GM23338 (cell line): ENCODE measurements around the gene RFX8. TPM values are rescaled to one million over a fixed set of nuclear protein-coding genes. Genes with fewer than 3 reads are reported as not detected.

Source experiments
- ATAC-seq: fragments of 200-7000 bp; cut with Tn5 transposase; 3 replicates; pipeline ENCODE4 v1.9.1; 2020
- DNase-seq: peaks from one replicate; pipeline ENCODE4 v3.0.0-alpha.2; 2015; ENCODE audit warnings: low spot score
- H2AFZ ChIP-seq: fragments of 200-600 bp; sonication (generic); 2 replicates; pipeline ENCODE4 v1.8.0; 2016; ENCODE audit warnings: antibody characterized with exemption, mild to moderate bottlenecking, moderate library complexity
- H3F3A ChIP-seq: fragments of 200-600 bp; sonication (generic); replicated peaks from 2 replicates; pipeline ENCODE4 v1.8.0; 2017; ENCODE audit warnings: antibody characterized with exemption, mixed run types, low read depth
- H3K27ac ChIP-seq: fragments of 200-600 bp; sonication (generic); 2 replicates; pipeline ENCODE4 v1.6.1; 2016; ENCODE audit warnings: low read depth
- H3K27me3 ChIP-seq: fragments of 200-600 bp; sonication (generic); 2 replicates; pipeline ENCODE4 v1.8.0; 2016; ENCODE audit warnings: mild to moderate bottlenecking, mixed run types, moderate library complexity; ENCODE audit not compliant: insufficient read depth
- H3K36me3 ChIP-seq: fragments of 200-600 bp; sonication (generic); 2 replicates; pipeline ENCODE4 v1.8.0; 2016; ENCODE audit warnings: mild to moderate bottlenecking; ENCODE audit not compliant: insufficient read depth
- H3K4me1 ChIP-seq: fragments of 200-600 bp; sonication (generic); 2 replicates; pipeline ENCODE4 v1.8.0; 2016; ENCODE audit warnings: mild to moderate bottlenecking, moderate library complexity; ENCODE audit not compliant: insufficient read depth
- H3K4me2 ChIP-seq: fragments of 200-600 bp; sonication (generic); 2 replicates; pipeline ENCODE4 v1.7.1; 2017; ENCODE audit warnings: mixed run types
- H3K4me3 ChIP-seq: fragments of 200-600 bp; sonication (generic); 2 replicates; pipeline ENCODE4 v1.6.1; 2016; ENCODE audit warnings: mixed run types
- H3K79me2 ChIP-seq: fragments of 200-600 bp; sonication (generic); replicated peaks from 2 replicates; pipeline ENCODE4 v1.8.0; 2017; ENCODE audit warnings: mild to moderate bottlenecking; ENCODE audit not compliant: insufficient read depth
- H3K9me2 ChIP-seq: fragments of 200-600 bp; sonication (generic); 2 replicates; pipeline ENCODE4 v1.8.0; 2017; ENCODE audit not compliant: insufficient read depth
- H4K20me1 ChIP-seq: fragments of 200-600 bp; sonication (generic); replicated peaks from 2 replicates; pipeline ENCODE4 v1.8.0; 2017; ENCODE audit warnings: mild to moderate bottlenecking; ENCODE audit not compliant: insufficient read depth
- H3K27ac Mint-ChIP-seq: 2 replicates; pipeline ENCODE4 v1.8.0; 2020; ENCODE audit warnings: inconsistent platforms, mild to moderate bottlenecking, moderate library complexity, mixed read lengths
- H3K27me3 Mint-ChIP-seq: 3 replicates; pipeline ENCODE4 v1.8.0; 2022; ENCODE audit warnings: low read depth, mild to moderate bottlenecking, moderate library complexity, mixed read lengths, inconsistent platforms; ENCODE audit not compliant: insufficient read depth, poor library complexity
- H3K36me3 Mint-ChIP-seq: 3 replicates; pipeline ENCODE4 v1.8.0; 2021; ENCODE audit warnings: low read depth, mild to moderate bottlenecking, inconsistent platforms, moderate library complexity, mixed read lengths
- H3K4me1 Mint-ChIP-seq: 3 replicates; pipeline ENCODE4 v1.8.0; 2020; ENCODE audit warnings: mild to moderate bottlenecking, inconsistent platforms, mixed read lengths
- H3K4me3 Mint-ChIP-seq: 3 replicates; pipeline ENCODE4 v1.8.0; 2021; ENCODE audit warnings: moderate library complexity, mild to moderate bottlenecking, inconsistent platforms, mixed read lengths
- H3K9me3 Mint-ChIP-seq: 3 replicates; pipeline ENCODE4 v1.8.0; 2020; ENCODE audit warnings: moderate library complexity, mild to moderate bottlenecking, inconsistent platforms, mixed read lengths
- CTCF ChIP-seq, 2 experiments: fragments of 200-600 bp in 1 of 2; sonication (generic) in 1 of 2; conservative IDR thresholded peaks; 2 replicates each; pipeline versions ENCODE4 v1.5.1 to v1.6.1; 2016 to 2017; ENCODE audit warnings: antibody characterized with exemption in 2 of 2, low read depth in 2 of 2, mild to moderate bottlenecking in 2 of 2, moderate library complexity in 1 of 2
- ETS1 ChIP-seq: IDR thresholded peaks from 2 replicates; pipeline ENCODE4 v1.6.1; 2016; ENCODE audit warnings: antibody characterized with exemption
- EZH2 ChIP-seq: fragments of 200-600 bp; sonication (generic); IDR thresholded peaks from one replicate; pipeline ENCODE4 v1.8.0; 2017; ENCODE audit warnings: antibody characterized with exemption, mild to moderate bottlenecking, low read depth; ENCODE audit not compliant: unreplicated experiment
- EZH2phosphoT487 ChIP-seq: fragments of 200-600 bp; sonication (generic); IDR thresholded peaks from one replicate; pipeline ENCODE4 v1.8.1; 2018; ENCODE audit warnings: antibody characterized with exemption; ENCODE audit not compliant: unreplicated experiment
- JUNB ChIP-seq: IDR thresholded peaks from one replicate; pipeline ENCODE4 v1.6.1; 2016; ENCODE audit warnings: antibody characterized with exemption; ENCODE audit not compliant: unreplicated experiment
- NANOG ChIP-seq: IDR thresholded peaks from 2 replicates; pipeline ENCODE4 v1.6.1; 2016; ENCODE audit warnings: antibody characterized with exemption, borderline replicate concordance
- POLR2AphosphoS5 ChIP-seq: IDR thresholded peaks from 2 replicates; pipeline ENCODE4 v1.6.1; 2016; ENCODE audit warnings: antibody characterized with exemption, low read depth
- REST ChIP-seq: IDR thresholded peaks from one replicate; pipeline ENCODE4 v1.6.1; 2018; ENCODE audit warnings: antibody characterized with exemption; ENCODE audit not compliant: unreplicated experiment
- STAT1 ChIP-seq: IDR thresholded peaks from one replicate; pipeline ENCODE4 v1.6.1; 2016; ENCODE audit warnings: antibody characterized with exemption; ENCODE audit not compliant: unreplicated experiment
- ZNF114 ChIP-seq: fragments of 250-450 bp; sonication (Bioruptor Pico); IDR thresholded peaks from 2 replicates; pipeline ENCODE4 v1.5.0; 2020; ENCODE audit warnings: mild to moderate bottlenecking, moderate library complexity
- ZNF331 ChIP-seq: fragments of 250-450 bp; sonication (Bioruptor Pico); IDR thresholded peaks from 2 replicates; pipeline ENCODE4 v1.5.0; 2020; ENCODE audit warnings: low read depth, mild to moderate bottlenecking, moderate library complexity
- ZNF462 ChIP-seq: fragments of 250-450 bp; sonication (Bioruptor Pico); IDR thresholded peaks from 2 replicates; pipeline ENCODE4 v1.5.0; 2020; ENCODE audit warnings: mild to moderate bottlenecking, moderate library complexity
- polyA plus RNA-seq: library from polyadenylated mRNA; unstranded; fragments of >200 nt; fragmentation: Nextera tagmentation; extraction: Ambion mirVana; gene quantifications from 2 replicates; pipeline ENCODE4 v1.2.1, GENCODE V29; 2016
- total RNA-seq: library from RNA; depleted of rRNA; stranded (reverse); fragments of >200 nt; shearing (Covaris generic); gene quantifications from 2 replicates; pipeline ENCODE4 v1.2.3, GENCODE V29; 2014

Gene RFX8
- total and polyA plus RNA-seq, 2 experiments from 2014 or later = 0.65 to 1.5 TPM

- ATAC-seq = no peak
These were observed 23.9 kb downstream of the RFX8 start for GRCh38 chr2:101450965-101451364.

More at GRCh38 chr2:101450965-101451364, 23.9 kb downstream of the RFX8 start:
- peaks cover 2% of the 10 kb centered on the region; the same call in 1 of the 2 replicates for H3K9me2 ChIP-seq
- H3K4me1 ChIP-seq = no peaks in the 10 kb centered on the region
- no peaks in the 10 kb centered on the region for H4K20me1 ChIP-seq
- H3K79me2 ChIP-seq = no peaks in the 10 kb centered on the region
- no peak for DNase-seq
- H3K27ac Mint-ChIP-seq = no peak overlapping the region
- no peaks in the 10 kb centered on the region for H3K27me3 ChIP-seq
- H3K36me3 ChIP-seq = no peaks in the 10 kb centered on the region
- no peaks in the 10 kb centered on the region for H3F3A ChIP-seq
- no peak overlapping the region for H2AFZ ChIP-seq
- peaks cover 2% of the 10 kb centered on the region; the same call in 1 of the 3 replicates for H3K4me1 Mint-ChIP-seq
- H3K27ac ChIP-seq = no peak overlapping the region
- H3K4me3 ChIP-seq = no peak overlapping the region
- H3K36me3 Mint-ChIP-seq = no peaks in the 10 kb centered on the region
- H3K4me3 Mint-ChIP-seq = no peak overlapping the region
- TF ChIP-seq ZNF462 (CRISPR knock-in tag) = no peak
- TF ChIP-seq POLR2AphosphoS5 = no peak
- no peak for TF ChIP-seq ZNF331 (CRISPR knock-in tag)
- TF ChIP-seq REST = no peak
- TF ChIP-seq EZH2phosphoT487 = no peak
- no peak for TF ChIP-seq STAT1
- no peak for TF ChIP-seq JUNB
- no peak for TF ChIP-seq EZH2
- no peak for TF ChIP-seq ETS1
- no peak for TF ChIP-seq ZNF114 (CRISPR knock-in tag)
- TF ChIP-seq CTCF (conservative IDR thresholded peaks at IDR 0.05; ENCODE audit: low read depth in 2 of 2) = no peak
- TF ChIP-seq NANOG = no peak
- H3K27me3 Mint-ChIP-seq = no peaks in the 10 kb centered on the region
- peaks cover 3% of the 10 kb centered on the region for H3K9me3 Mint-ChIP-seq
- no peak overlapping the region for H3K4me2 ChIP-seq
